Neural cell (in vitro differentiated cells): Measurements from ENCODE around the gene IP6K2.

ENCODE experiments used
- EP300 ChIP-seq: fragments of 450-650 bp; conservative IDR thresholded peaks from 2 replicates; pipeline ENCODE4 v1.6.1; 2014; ENCODE audit warnings: antibody characterized with exemption, mild to moderate bottlenecking, moderate library complexity; ENCODE audit not compliant: poor library complexity, severe bottlenecking
- EZH2 ChIP-seq: fragments of 200-600, 300-800 bp; shearing (Covaris generic), sonication (generic); IDR thresholded peaks from 2 replicates; pipeline ENCODE4 v1.6.1; 2014; ENCODE audit warnings: antibody characterized with exemption, low read length, borderline replicate concordance, mild to moderate bottlenecking; ENCODE audit not compliant: insufficient read depth, poor library complexity, severe bottlenecking
- MXI1 ChIP-seq: fragments of 450-650 bp; conservative IDR thresholded peaks from 2 replicates; pipeline ENCODE4 v1.6.1; 2014; ENCODE audit warnings: antibody characterized with exemption, mild to moderate bottlenecking; ENCODE audit not compliant: poor library complexity, severe bottlenecking
- POLR2AphosphoS5 ChIP-seq: IDR thresholded peaks from 2 replicates; pipeline ENCODE4 v1.6.1; 2012
- SMC3 ChIP-seq: fragments of 450-650 bp; conservative IDR thresholded peaks from 2 replicates; pipeline ENCODE4 v1.6.1; 2014; ENCODE audit warnings: antibody characterized with exemption, mild to moderate bottlenecking, moderate library complexity; ENCODE audit not compliant: poor library complexity
- TF ChIP-seq, protein P1 (sequence below): fragments of 450-650 bp; IDR thresholded peaks from 2 replicates; pipeline ENCODE4 v1.5.1; 2014; ENCODE audit warnings: antibody characterized with exemption, mild to moderate bottlenecking, moderate library complexity; ENCODE audit not compliant: poor library complexity, severe bottlenecking

DNA sequence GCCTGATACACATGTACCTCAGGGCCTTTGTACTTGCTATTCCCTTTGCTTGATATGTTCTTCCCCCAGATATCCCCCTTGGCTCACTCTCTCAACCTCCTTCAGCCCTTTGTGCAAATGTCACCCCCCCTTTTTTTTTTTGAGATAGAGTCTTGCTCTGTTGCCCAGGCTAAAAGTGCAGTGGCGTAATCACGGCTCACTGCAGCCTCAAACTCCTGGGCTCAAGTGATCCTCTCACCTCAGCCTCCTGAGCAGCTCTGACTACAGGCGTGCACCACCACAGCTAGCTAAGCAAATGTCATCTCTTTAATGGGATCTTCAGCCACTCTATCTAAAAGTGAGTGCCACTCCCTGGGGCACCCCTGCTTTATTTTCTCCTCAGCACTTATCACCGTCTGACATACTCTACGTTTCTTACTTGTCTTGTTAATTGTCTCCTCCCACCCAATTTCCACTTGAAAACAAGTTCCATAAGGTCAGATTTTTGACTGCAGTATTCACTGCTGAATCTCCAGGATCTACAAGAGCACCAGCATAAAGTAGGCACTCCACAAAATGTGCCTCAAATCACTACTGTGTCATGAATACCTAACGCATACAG lies 14.6 kb downstream of the IP6K2 start:
- TF ChIP-seq, protein P1, sequence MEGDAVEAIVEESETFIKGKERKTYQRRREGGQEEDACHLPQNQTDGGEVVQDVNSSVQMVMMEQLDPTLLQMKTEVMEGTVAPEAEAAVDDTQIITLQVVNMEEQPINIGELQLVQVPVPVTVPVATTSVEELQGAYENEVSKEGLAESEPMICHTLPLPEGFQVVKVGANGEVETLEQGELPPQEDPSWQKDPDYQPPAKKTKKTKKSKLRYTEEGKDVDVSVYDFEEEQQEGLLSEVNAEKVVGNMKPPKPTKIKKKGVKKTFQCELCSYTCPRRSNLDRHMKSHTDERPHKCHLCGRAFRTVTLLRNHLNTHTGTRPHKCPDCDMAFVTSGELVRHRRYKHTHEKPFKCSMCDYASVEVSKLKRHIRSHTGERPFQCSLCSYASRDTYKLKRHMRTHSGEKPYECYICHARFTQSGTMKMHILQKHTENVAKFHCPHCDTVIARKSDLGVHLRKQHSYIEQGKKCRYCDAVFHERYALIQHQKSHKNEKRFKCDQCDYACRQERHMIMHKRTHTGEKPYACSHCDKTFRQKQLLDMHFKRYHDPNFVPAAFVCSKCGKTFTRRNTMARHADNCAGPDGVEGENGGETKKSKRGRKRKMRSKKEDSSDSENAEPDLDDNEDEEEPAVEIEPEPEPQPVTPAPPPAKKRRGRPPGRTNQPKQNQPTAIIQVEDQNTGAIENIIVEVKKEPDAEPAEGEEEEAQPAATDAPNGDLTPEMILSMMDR, result no peak
- TF ChIP-seq POLR2AphosphoS5 (no peak), EZH2 (no peak), EP300 (no peak), SMC3 (no peak), MXI1 (no peak)
